ENCODE results near the gene SLC26A8. TPM values are rescaled to one million over a fixed set of nuclear protein-coding genes. Genes with fewer than 3 reads are reported as not detected.

Gene SLC26A8
- not detected in 2 replicates for total RNA-seq

GRCh38 chr6:36023996-36024795, at the start of gene SLC26A8:
Gene SLC26A8, minus strand, starts transcription at chr6:36024641. Its CDS starts 4,934 bp downstream, at chr6:36019707.

GRCh38 chr6:36027501-36028087, 3.2 kb upstream of the SLC26A8 start, which contains the start of gene MAPK14:
Gene MAPK14, plus strand, starts transcription at chr6:36027808. Its CDS starts 350 bp downstream, at chr6:36028158.

GRCh38 chr6:35920793-35921732, 103.4 kb downstream of the SLC26A8 start, which contains the start of gene SRPK1:
Gene SRPK1, minus strand, starts transcription at chr6:35921098. Its CDS starts 42 bp downstream, at chr6:35921056.

Other genes starting within 250 kb of the SLC26A8 start
- gene CLPSL2, start 248.0 kb downstream of the SLC26A8 start, total RNA-seq, result not detected in 2 replicates
- gene CLPSL1, start 243.6 kb downstream of the SLC26A8 start, total RNA-seq, result not detected in 2 replicates
- not detected in 2 replicates for gene CLPS, start 227.3 kb downstream of the SLC26A8 start, total RNA-seq
- not detected in 2 replicates for gene LHFPL5, start 219.3 kb downstream of the SLC26A8 start, total RNA-seq
- 46.1 and 77.3 TPM in 2 replicates for gene SRPK1, start 103.5 kb downstream of the SLC26A8 start, total RNA-seq
- gene MAPK14, start 3.2 kb upstream of the SLC26A8 start, total RNA-seq, result 38.9 and 53.9 TPM in 2 replicates
- gene MAPK13, start 105.9 kb upstream of the SLC26A8 start, total RNA-seq, result 17.9 TPM in 2 replicates
- gene BRPF3, start 172.1 kb upstream of the SLC26A8 start, total RNA-seq, result 7.8 and 13.6 TPM in 2 replicates
- gene PNPLA1, start 245.4 kb upstream of the SLC26A8 start, total RNA-seq, result not detected in 2 replicates

All from myometrial cell (primary cell).